ENCODE measurements around the gene ZBTB21.

Gene ZBTB21

DNA sequence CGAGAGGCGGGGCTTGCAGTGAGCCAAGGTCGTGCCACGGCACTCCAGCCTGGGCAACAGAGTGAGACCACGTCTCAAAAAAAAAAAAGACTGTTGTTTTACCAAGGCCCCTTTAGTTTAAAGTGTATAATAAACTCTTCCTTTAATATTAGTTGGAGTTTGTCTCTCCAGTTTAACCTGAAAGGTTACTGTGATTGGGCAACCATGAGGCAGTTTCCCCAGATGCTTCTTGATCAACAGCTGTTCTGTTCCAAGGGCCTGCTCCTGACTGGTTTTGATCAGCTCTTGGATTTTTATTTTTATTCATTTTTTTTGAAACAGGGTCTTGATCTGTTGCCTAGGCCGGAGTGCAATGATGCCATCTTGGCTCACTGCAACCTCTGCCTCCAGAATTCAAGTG lies 38.3 kb downstream of the ZBTB21 start:
- H3K36me3 ChIP-seq (ENCODE audit: insufficient read depth, low read depth, low read length): no peaks in the 10 kb centered on the region
- no peak overlapping the region for H3K9ac ChIP-seq (ENCODE audit: low read depth, low read length)
- H3K27me3 ChIP-seq (ENCODE audit: insufficient read depth, low read length): no peaks in the 10 kb centered on the region
- H3K9me3 ChIP-seq (ENCODE audit: insufficient read depth, low read depth, low read length): no peaks in the 10 kb centered on the region
- no peaks in the 10 kb centered on the region for H3K4me1 ChIP-seq (ENCODE audit: insufficient read depth, low read length)
- H3K4me3 ChIP-seq (ENCODE audit: low read length): no peak overlapping the region
- H3K27ac ChIP-seq (ENCODE audit: low read length): no peak overlapping the region

DNA sequence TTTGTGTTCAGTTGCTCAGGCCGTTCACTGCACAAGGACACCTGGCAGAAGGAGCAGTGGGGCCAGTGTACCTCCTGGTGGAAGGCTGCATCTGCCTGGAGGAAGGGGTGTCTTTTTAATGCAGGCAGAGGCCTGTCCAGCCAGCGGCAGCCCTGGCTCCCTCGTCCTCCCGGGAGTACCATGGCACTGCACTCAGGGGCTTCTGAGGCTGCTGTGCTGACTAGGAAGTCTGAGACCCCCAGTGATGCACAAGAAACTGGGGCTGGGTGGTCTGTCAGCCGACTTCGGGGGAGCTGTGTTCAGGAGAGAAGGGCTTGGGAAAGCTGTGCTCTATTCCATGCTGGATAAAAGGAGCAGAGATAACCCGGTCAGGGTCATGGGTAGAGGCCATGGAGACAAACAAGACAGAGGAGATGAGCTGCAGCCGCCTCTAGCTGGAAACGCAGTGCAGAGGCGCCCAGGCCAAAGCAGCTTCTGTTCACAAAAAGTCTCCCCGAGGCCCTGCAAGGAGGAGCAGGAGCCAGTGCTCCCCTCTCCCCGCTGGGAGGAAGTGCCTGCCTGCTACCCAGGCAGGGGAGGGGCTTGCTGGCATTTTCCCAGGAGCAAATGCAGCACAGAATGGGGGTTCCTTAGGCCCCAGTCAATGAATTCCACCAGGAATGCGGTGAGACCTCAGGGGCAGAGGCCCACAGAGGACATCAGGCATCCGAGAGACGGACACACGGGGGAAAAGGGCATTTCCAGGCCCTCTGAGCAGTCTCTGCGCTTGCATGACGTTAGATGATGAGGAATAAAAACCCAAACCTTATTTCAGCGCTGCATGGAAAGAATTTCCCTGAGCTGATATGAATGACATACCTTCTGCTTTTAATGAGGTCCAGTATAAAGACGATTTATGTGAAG lies 39.2 kb downstream of the ZBTB21 start:
- Histone ChIP-seq H3K9ac (ENCODE audit: low read depth, low read length) (no peak overlapping the region), H3K4me1 (ENCODE audit: insufficient read depth, low read length) (no peaks in the 10 kb centered on the region), H3K9me3 (ENCODE audit: insufficient read depth, low read depth, low read length) (no peaks in the 10 kb centered on the region), H3K4me3 (ENCODE audit: low read length) (no peak overlapping the region), H3K27ac (ENCODE audit: low read length) (no peak overlapping the region), H3K27me3 (ENCODE audit: insufficient read depth, low read length) (no peaks in the 10 kb centered on the region), H3K36me3 (ENCODE audit: insufficient read depth, low read depth, low read length) (no peaks in the 10 kb centered on the region)

DNA sequence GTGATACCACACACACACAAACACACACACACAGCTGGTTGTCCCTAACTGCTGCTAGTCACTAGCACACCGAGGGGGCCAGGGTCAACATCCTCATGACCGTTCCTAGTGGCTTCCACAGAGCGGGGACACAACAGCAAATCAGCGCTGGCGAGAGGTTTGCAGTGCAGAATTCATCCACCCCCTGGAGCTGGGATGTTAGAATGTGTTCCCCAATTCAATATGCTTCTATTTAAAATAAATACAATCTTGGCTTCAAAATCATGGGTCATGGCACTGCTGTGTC lies 40.1 kb downstream of the ZBTB21 start:
- no peak overlapping the region for H3K27ac ChIP-seq (ENCODE audit: low read length)
- H3K36me3 ChIP-seq (ENCODE audit: insufficient read depth, low read depth, low read length): no peaks in the 10 kb centered on the region
- H3K9ac ChIP-seq (ENCODE audit: low read depth, low read length): no peak overlapping the region
- H3K4me1 ChIP-seq (ENCODE audit: insufficient read depth, low read length): no peaks in the 10 kb centered on the region
- H3K27me3 ChIP-seq (ENCODE audit: insufficient read depth, low read length): no peaks in the 10 kb centered on the region
- H3K9me3 ChIP-seq (ENCODE audit: insufficient read depth, low read depth, low read length): no peaks in the 10 kb centered on the region
- no peak overlapping the region for H3K4me3 ChIP-seq (ENCODE audit: low read length)

DNA sequence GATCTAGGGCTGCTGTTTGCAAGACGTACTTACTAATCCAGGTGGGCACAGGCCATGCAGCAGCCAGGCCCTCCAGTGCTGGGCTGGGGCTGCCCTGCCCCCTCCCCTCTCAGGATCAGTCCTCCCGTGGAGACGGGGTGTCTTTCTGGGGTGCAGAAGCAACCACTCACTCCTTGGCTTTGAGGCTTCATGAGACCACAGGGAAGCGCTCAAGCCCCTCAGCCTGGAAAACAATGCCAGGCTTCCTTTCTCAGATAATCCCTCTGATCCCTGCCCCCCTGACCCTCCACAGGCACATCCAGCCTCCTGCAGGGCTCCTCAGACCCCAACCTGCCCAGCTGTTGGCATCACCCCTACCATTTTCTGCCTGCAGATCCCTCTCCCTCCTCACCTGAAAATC lies 42.5 kb downstream of the ZBTB21 start:
- H3K27me3 ChIP-seq (ENCODE audit: insufficient read depth, low read length): no peaks in the 10 kb centered on the region
- H3K36me3 ChIP-seq (ENCODE audit: insufficient read depth, low read depth, low read length): no peaks in the 10 kb centered on the region
- H3K27ac ChIP-seq (ENCODE audit: low read length): no peak overlapping the region
- H3K4me1 ChIP-seq (ENCODE audit: insufficient read depth, low read length): no peaks in the 10 kb centered on the region
- H3K4me3 ChIP-seq (ENCODE audit: low read length): no peak overlapping the region
- no peak overlapping the region for H3K9ac ChIP-seq (ENCODE audit: low read depth, low read length)
- H3K9me3 ChIP-seq (ENCODE audit: insufficient read depth, low read depth, low read length): no peaks in the 10 kb centered on the region

DNA sequence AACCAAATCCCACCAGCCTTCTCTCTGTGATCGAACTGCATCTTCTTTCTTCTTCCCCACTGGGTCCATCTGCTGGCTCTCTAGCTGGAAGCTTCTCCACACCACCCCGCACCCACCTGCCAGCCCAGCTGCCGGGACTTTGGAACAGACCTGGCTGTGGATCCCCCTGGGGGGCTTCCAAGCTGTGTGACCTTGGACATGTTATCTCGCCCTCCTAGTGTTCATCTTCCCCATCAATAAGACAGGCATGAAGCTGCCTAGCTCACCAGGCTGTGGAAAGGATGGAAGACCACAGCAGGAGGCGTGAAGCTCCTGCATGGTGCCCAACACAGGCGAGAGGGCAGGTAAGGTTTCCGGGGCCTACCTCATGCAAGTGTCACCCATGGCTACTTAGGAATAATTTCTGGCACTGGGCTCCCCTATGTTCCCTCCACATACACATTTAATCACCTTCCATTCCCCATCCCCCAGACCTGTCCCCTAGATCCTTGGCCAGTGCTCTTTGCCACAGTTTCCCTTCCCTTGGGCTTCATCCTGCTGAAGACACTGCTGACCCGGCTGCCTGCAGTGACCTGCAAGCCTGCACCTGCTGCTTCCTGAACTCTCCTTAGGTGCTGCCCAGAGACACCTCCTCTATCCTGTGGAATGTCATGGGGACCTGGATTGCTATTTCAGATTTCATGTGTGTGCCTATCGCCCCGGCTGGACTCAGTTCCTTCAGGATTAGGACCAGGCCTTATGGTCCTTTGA lies 43.1 kb downstream of the ZBTB21 start:
- H3K27me3 ChIP-seq (ENCODE audit: insufficient read depth, low read length): no peaks in the 10 kb centered on the region
- H3K36me3 ChIP-seq (ENCODE audit: insufficient read depth, low read depth, low read length): no peaks in the 10 kb centered on the region
- H3K27ac ChIP-seq (ENCODE audit: low read length): no peak overlapping the region
- H3K4me3 ChIP-seq (ENCODE audit: low read length): no peak overlapping the region
- no peak overlapping the region for H3K9ac ChIP-seq (ENCODE audit: low read depth, low read length)
- no peaks in the 10 kb centered on the region for H3K4me1 ChIP-seq (ENCODE audit: insufficient read depth, low read length)
- H3K9me3 ChIP-seq (ENCODE audit: insufficient read depth, low read depth, low read length): no peaks in the 10 kb centered on the region

DNA sequence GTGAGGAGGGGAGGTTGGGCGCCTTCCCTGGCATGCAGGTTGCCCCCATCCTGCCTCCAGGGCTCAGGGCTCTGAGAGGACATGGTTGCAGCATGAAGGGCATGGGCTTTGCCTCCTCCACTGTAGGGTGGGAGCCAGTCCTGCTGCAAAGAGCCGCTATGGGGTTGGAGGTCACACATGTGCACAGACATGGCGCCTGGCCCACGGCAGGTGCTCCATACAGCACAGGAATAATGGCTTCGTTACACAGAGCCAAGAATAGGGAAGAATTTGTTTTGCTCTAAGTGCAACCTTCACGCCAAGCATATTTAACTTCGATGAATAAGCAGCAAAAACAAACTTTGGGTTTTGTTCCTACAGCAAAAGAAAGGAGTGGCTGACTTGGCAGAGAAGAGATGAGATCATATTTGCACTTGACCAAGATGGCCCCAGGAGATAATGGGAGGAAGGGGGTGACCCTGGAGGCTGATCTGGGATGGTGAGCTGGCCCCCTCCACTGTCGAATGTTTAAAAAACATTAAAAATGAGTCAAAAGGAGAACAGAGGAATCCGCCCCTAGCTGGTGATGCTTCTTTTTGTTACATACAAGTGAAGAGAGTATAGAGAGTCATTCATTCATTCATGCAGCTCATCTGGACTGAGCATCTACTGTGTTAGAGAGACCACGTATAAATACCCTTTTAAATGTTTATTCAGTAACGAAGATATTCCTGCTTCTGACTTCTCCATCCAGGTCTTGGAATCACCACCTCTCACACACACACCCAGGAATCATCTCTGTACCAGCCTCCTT lies 43.9 kb downstream of the ZBTB21 start:
- no peaks in the 10 kb centered on the region for H3K27me3 ChIP-seq (ENCODE audit: insufficient read depth, low read length)
- H3K27ac ChIP-seq (ENCODE audit: low read length): no peak overlapping the region
- H3K4me3 ChIP-seq (ENCODE audit: low read length): no peak overlapping the region
- no peaks in the 10 kb centered on the region for H3K36me3 ChIP-seq (ENCODE audit: insufficient read depth, low read depth, low read length)
- H3K9ac ChIP-seq (ENCODE audit: low read depth, low read length): no peak overlapping the region
- H3K4me1 ChIP-seq (ENCODE audit: insufficient read depth, low read length): no peaks in the 10 kb centered on the region
- no peaks in the 10 kb centered on the region for H3K9me3 ChIP-seq (ENCODE audit: insufficient read depth, low read depth, low read length)

DNA sequence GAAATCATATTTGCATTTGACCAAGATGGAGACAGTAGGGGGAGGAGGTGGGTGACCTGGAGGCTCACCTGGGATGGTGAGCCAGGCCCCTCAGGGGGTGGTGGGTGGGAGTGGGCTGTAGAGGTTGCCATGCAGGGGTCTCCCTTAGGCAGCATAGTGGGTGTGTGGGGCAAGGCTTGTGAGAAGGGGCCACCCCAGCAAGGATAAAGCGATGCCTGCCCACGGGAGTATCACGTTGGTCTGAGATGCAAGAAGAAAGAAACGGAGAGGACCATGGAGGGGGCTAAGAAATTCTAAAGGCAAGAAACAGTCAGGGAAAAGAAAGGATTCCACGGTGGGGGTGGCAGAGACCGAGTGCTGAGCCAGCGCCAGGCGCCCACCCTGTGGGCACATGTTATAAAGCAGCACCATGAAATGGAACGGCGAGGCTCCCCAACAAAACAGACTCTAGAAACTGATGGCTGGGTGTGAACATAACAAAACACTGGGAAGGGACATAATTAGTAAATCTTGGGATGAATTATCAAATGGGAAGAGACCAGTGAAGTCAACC lies 44.6 kb downstream of the ZBTB21 start:
- H3K9me3 ChIP-seq (ENCODE audit: insufficient read depth, low read depth, low read length): no peaks in the 10 kb centered on the region
- H3K36me3 ChIP-seq (ENCODE audit: insufficient read depth, low read depth, low read length): no peaks in the 10 kb centered on the region
- no peak overlapping the region for H3K4me3 ChIP-seq (ENCODE audit: low read length)
- H3K27ac ChIP-seq (ENCODE audit: low read length): no peak overlapping the region
- H3K9ac ChIP-seq (ENCODE audit: low read depth, low read length): no peak overlapping the region
- no peaks in the 10 kb centered on the region for H3K27me3 ChIP-seq (ENCODE audit: insufficient read depth, low read length)
- no peaks in the 10 kb centered on the region for H3K4me1 ChIP-seq (ENCODE audit: insufficient read depth, low read length)

DNA sequence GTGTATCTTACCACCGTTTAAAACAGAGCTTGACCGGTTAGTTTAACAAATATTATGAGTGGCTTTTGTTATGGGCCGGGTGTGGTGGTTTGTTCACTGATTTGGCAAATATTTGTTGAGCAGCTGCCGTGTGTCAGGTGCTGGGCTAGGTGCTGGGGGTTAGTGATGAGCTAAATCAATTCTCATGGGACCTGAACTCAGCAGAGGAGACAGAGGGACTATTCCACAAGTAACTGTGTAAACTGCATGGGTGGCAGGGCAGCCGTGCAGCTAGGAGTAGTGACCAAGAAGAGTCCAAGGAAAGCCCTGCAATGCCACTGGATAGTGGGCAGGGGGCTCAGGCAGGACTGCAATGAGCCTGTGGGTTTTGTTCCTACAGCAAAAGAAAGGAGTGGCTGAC lies 45.1 kb downstream of the ZBTB21 start:
- Histone ChIP-seq H3K4me3 (ENCODE audit: low read length) (no peak overlapping the region), H3K27ac (ENCODE audit: low read length) (no peak overlapping the region), H3K36me3 (ENCODE audit: insufficient read depth, low read depth, low read length) (no peaks in the 10 kb centered on the region), H3K9ac (ENCODE audit: low read depth, low read length) (no peak overlapping the region), H3K9me3 (ENCODE audit: insufficient read depth, low read depth, low read length) (no peaks in the 10 kb centered on the region), H3K4me1 (ENCODE audit: insufficient read depth, low read length) (no peaks in the 10 kb centered on the region), H3K27me3 (ENCODE audit: insufficient read depth, low read length) (no peaks in the 10 kb centered on the region)

DNA sequence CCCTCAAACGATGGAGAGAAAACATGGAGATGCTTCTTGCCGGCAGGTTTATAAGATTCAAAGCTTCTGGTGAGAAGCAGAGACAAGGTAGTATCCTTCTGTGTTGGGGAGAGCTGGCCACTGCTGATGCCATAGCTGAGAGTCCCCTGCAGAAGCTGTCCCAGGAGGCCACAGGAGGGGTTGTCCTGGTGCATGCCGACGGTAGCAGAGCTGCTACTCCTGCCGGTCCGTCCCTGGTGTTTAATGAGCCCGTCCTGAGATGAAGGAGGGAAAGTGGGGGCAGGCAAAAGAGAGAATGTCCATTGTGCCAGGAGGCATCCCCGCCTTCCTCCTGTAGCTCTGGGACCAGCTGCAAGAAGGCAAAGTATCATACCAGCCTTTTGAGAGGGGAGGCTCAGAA lies 46.0 kb downstream of the ZBTB21 start:
- no peak overlapping the region for H3K27ac ChIP-seq (ENCODE audit: low read length)
- no peak overlapping the region for H3K4me3 ChIP-seq (ENCODE audit: low read length)
- no peaks in the 10 kb centered on the region for H3K27me3 ChIP-seq (ENCODE audit: insufficient read depth, low read length)
- H3K9me3 ChIP-seq (ENCODE audit: insufficient read depth, low read depth, low read length): no peaks in the 10 kb centered on the region
- no peaks in the 10 kb centered on the region for H3K36me3 ChIP-seq (ENCODE audit: insufficient read depth, low read depth, low read length)
- H3K9ac ChIP-seq (ENCODE audit: low read depth, low read length): no peak overlapping the region
- H3K4me1 ChIP-seq (ENCODE audit: insufficient read depth, low read length): no peaks in the 10 kb centered on the region

DNA sequence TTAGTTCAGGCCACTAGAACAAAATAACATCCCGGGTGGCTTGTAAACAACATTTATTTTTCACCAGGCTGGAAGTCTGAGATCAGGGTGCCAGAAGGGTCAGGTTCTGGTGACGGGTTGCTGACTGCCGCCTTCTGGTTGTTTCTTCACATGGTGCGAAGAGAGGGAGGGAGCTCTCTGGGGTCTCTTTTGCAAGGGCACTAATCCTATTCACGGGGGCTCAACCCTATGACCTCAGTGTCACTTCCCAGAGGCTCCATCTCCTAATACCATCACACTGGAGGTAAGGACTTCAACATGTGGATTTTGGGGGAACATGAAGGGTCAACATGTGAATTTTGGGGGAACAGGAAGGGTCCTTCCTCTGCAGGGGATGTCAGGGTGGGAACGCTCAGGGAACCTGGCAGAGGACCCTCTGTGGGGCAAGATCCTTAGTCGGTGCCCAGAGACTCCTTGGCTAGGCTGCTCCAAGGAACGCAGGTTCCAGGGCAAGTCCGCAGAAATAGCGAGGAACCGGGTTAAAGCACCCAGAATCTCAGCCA lies 47.7 kb downstream of the ZBTB21 start:
- Histone ChIP-seq H3K36me3 (ENCODE audit: insufficient read depth, low read depth, low read length) (no peaks in the 10 kb centered on the region), H3K4me1 (ENCODE audit: insufficient read depth, low read length) (no peaks in the 10 kb centered on the region), H3K9me3 (ENCODE audit: insufficient read depth, low read depth, low read length) (no peaks in the 10 kb centered on the region), H3K9ac (ENCODE audit: low read depth, low read length) (no peak overlapping the region), H3K27ac (ENCODE audit: low read length) (no peak overlapping the region), H3K4me3 (ENCODE audit: low read length) (no peak overlapping the region), H3K27me3 (ENCODE audit: insufficient read depth, low read length) (no peaks in the 10 kb centered on the region)

DNA sequence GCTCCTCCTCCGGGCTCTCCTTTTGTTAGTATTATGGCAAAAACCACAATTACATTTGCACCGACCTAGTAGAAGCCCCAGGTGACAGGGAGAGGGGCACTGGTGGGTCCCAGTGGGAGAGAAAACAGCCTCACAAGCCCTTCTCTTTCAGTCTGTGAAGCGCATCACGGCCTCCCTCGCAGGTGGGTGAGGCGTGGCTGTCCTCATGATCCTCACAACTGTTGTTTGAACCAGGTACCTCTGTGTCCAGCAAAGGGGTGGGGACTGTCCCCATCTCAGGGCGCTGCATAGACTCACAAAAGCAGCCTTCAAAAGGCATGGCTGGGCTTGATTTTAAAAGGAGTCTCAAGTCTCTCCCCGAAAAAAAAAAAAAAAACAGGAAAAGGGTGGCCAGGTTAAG lies 48.4 kb downstream of the ZBTB21 start:
- Histone ChIP-seq H3K4me1 (ENCODE audit: insufficient read depth, low read length) (no peaks in the 10 kb centered on the region), H3K9me3 (ENCODE audit: insufficient read depth, low read depth, low read length) (no peaks in the 10 kb centered on the region), H3K36me3 (ENCODE audit: insufficient read depth, low read depth, low read length) (no peaks in the 10 kb centered on the region), H3K27me3 (ENCODE audit: insufficient read depth, low read length) (no peaks in the 10 kb centered on the region), H3K9ac (ENCODE audit: low read depth, low read length) (no peak overlapping the region), H3K4me3 (ENCODE audit: low read length) (no peak overlapping the region), H3K27ac (ENCODE audit: low read length) (no peak overlapping the region)

All from iPS-20b (cell line).